ENCODE measurements around the gene GPC6.

Gene GPC6

DNA sequence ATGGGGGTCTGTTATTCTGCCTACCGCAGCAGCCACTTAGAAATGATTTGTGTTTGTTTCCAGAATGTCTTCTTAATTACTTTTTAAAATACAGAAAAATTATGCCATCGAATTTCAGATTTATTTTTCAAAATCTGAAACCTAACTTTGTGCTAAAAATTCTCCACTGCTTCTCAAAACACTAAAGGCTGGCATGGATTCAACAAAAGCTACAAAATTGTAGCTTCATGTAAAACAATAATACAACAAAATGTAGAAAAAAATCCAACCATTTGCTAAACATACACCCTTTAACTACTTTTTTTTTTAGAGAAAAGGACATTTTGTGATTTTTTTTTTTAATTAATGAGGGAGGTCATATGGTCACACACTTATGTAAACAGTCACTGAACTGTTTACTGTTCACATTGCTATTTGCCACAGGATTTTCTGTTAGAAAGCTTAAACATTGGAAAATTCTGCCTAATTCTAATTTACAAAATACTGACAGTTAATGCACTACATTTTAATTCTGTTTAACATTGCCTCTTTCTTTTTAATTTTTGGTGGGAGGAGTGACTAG is 646.3 kb downstream of the GPC6 start:
- FAIRE-seq, result no peak

DNA sequence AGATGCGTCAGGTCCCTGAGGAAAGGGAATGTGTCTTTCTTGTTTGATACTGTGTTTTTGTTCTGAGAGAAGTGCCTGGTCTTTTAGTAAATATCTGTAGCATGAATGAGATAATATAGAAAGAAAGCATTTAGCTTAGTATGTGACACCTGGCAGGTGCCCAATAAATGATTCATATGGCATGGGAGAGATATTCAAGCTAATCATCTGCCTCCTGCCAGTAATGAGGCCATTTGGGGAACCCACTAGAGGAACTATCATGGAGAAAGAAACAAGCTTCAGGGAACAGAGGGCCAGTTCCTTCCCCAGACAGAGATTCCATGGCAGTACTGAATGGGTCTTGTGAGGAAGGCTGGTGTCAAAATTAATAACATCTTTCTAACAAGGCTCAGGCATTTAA is 648.9 kb downstream of the GPC6 start:
- no peak for FAIRE-seq

DNA sequence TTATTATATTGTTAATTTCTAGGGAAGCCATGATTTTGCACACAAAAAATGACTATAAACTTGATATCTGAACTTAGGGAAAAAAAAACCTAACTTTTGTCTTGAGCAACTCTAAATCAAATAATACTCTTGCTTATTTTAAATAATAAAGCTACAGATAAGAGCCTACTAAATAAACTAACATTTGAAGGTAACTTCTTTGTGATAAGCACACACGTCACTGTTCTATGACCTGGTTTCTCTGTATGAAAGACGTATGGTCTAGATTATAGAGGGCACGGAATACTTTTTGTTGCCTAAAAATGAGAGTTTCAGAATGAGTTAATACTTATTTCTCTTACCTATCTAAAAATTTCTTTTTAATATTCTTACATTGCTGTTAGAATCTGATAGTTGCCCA is 649.6 kb downstream of the GPC6 start:
- FAIRE-seq, result no peak

DNA sequence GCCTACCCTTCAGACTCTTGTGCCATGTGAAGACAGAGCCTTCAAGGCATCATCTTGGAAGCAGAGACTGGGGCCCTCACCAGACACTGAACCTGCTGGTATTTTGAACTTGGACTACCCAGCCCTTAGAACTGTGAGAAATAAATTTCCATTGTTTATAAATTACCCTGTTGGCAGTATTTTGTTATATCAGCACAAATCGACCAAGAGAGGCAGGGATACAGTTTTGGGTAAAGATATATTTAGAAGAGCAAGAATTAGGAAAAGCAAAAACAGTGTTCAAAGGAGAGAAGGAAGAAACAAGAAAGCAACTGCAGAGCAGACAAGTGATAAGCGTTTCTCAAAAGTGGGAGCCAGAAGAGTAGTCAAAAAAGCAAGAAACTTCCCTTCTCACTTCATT is 652.1 kb downstream of the GPC6 start:
- no peak for FAIRE-seq

DNA sequence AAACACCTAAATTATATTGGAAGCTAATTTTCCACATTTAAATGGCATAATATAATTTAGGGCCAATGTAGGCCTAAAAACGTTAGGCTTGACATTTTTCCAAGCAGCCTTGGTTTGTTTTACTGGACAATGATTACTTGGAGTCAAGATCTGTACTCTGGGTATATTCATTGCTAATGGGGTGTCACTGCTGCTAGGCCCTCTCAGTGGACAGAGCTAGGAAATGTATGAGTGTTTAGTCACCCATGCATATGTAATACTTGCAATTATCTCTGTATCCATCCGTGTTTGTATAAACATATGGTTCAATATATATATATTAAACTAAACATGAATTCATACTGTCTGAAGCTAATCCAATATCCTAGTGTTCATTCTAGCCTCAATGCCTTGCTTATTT is 654.8 kb downstream of the GPC6 start:
- FAIRE-seq, result no peak

DNA sequence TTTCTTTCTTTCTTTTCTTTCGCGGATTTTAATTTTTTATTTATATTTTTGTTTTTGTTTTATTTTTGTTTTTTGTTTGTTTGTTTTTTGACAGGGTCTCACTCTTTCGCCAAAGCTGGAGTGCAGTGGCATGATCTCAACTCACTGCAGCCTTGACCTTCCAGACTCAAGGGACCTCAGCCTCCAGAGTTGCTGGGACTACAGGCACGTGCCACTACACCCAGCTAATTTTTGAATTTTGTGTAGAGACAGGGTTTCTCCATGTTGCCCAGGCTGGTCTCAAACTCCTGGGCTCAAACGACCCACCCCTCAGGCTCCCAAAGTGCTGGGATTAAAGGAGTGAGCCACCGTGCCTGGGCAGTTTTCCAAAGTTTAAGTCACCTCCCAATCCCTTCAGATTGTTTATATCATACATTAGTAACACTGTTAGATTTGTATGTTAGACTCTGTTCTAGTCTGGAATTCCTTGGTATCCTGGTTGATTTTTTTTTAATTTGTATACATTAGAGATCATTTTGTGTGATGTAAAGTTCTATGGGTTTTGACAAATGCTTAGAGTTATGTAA is 655.6 kb downstream of the GPC6 start:
- FAIRE-seq, result no peak

DNA sequence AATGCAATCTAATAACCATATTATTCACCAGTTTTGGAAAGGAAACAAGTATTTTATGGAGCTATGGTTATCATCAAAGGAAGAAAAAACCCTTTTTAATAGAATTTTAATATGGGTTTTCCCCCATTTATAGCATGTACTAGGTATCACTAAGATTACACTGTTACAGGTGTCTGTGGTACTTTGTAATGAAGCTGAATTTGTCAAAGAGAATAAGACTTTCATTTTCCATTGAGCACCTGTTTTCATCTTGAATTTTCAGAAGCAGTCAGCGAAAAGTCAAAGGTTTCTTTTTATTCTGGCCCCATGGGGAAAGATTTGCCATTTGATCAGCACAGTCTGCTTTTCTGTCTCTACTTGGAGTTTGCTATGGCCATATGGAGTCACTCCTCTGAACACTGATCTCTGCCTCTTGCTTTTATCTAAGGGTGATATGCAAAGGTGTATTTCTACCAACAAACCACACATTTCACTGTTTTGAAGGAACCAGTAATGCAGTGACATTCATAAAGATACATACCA is 662.9 kb downstream of the GPC6 start:
- FAIRE-seq, result no peak

DNA sequence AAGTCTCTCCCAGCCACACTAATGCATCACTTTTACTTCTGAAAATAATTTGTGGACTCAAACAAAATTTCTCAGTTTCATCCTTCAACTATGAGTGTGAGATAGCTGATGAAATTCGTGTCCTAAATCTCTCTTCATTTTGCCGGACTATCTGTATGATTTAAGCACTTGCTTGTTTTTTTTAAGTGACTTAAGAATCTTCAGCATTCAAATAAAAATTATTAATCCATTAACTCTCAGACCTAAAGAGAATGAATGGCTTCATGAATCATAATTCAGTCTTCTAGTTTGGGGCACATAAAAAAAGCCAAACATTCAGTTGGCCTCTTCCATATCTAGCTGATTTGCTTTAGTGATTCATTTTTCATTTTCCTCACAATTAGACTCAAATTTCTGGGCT is 673.4 kb downstream of the GPC6 start:
- FAIRE-seq, result no peak

DNA sequence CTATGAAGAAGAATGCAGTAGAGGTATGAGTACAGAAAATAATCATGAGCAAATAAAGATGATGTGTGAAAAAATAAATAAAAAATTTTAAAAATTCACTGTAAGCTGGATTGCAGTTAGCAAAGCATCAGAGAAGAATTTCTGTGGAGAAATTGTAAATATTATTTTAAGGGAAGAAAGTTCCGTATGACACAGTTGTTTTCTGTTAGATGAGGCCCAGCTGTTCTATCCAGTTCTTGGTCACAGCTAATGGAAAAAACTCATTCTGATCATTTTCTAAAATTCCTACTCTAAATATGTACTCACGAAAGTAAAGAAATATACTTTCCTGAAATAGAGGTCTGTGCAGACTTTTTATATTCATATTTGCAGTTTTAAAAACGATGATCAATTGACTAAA is 674.1 kb downstream of the GPC6 start:
- FAIRE-seq, result no peak

DNA sequence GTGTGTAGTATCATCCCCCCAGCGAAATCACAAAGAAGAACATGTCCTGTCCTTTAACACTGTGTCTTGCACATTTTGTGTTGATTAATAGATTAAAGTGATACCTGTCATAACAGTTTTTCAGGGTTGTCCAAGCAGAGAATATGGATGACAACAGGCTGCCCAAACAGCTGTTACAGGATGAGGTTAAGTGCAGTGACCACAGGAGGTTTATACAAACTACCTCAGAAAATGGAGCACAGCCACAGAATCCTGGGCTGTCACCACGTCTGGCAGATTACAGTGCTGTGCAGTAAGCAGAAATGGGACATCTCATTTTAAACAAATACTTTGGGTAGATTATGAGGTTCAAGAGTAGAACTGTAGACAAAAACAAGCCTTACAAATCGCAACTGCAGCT is 677.3 kb downstream of the GPC6 start:
- no peak for FAIRE-seq

DNA sequence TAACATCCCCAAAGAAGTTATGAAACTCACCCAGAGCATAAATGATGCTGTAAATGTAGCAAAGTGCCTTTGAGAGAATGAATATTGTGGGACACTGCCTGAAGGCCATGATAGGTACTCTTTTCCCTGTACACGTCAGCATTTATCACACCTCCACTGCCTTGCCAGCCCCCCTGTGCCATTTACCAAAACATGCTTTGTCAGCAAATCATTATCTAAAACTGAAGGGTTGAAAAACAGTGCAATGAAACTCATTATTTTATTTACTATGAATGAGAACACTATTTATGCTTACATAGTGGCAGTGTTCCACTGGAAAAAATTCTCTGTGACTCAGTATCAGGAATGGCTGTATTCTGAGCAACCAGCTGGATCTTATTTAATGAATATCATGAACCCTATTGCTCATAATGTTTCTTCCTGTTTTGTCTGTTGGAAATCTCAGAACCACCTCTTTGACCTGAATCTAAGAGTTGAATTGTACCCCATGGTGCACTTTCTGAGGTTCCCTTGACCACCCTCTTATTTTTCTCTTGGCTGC is 688.7 kb downstream of the GPC6 start:
- FAIRE-seq, result no peak

DNA sequence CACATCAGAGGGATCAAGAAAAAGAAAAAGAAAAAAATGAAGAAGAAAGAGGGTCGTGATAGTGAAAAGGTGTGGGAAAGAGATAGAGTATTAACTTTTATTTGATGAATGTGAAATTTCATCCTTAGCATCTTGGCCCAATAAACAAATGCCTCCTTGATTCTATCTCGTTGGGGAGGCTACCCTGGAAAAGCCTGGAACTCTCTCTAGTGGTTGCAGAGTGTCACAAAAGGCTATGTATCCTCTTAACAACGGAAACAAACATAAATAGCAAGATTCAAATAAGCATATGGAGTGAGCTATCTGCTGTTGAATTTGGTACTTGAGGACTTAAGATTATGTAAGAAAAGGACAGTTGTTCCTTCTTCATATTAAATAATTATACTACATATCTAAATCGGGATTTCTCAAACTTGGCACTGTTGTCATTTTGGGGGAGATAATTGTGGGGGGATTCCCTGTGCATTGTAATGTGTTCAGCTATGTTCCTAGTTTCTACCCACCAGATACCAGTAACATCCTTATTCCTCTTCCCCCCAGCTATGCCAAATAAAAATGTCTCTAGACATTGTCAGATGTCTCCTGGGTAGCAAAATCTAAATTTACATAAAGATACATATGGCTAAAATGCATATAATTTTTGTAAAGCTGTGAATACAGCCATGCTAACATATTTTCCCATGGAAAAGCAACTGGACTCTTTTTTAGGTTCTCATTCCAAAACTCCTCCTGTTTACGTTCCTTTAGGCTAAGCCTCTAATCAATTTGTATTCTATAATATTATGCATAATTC is 695.7 kb downstream of the GPC6 start:
- no peak for FAIRE-seq

DNA sequence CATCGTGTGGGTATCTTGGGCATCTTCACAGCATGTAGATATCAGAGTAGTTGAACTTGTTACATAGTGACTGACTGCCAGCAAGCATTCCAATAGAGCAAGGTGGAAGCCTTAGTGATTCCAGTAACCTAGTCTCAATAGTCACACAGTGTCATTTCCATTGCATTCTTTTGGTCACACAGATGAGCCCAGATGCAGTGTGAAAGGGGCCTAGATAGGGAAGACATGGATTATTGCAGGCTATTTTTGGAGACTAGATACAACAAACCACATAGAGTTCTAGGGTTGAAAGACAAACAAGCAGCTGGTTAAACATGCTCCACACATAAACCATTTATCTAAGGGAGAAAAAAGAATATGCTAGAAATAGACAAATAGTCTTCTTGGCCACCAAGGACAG is 699.4 kb downstream of the GPC6 start:
- FAIRE-seq, result no peak

DNA sequence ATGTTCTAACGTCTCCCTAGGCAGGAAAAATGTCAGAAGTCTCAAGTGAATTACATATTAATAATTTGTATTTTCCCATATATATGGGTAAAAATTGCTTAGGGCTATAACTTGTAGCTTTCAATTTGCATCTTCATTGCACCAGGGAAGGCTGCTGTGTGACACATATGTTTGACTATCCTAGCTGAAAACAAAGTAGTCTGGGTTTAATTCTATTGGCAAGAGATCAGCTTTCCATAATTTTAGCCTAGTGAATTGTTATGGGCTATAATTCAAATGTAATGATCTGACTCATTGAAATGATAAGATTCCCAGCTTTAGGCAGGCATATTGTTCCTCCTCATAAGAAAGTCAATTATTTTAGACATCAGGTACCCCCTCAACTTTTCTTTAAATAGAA is 699.8 kb downstream of the GPC6 start:
- FAIRE-seq, result no peak

DNA sequence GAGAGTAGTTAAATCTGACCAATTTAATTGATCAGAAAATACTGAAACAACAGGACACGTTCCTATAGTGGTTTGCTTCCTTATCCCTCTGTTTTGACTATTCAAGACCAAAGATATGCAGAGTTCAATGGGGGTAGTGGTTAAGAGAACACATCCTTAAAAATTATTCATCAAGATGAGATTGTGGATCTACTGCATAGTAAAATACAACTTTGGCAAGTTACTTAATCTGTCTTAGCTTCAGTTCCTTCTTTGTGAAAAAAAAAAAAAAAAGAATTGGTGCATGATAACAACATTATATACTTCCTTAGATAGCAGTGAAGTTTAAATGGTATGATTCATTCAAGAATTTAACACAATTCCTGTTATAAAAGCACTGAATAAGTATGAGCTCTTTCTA is 700.8 kb downstream of the GPC6 start:
- FAIRE-seq, result no peak

DNA sequence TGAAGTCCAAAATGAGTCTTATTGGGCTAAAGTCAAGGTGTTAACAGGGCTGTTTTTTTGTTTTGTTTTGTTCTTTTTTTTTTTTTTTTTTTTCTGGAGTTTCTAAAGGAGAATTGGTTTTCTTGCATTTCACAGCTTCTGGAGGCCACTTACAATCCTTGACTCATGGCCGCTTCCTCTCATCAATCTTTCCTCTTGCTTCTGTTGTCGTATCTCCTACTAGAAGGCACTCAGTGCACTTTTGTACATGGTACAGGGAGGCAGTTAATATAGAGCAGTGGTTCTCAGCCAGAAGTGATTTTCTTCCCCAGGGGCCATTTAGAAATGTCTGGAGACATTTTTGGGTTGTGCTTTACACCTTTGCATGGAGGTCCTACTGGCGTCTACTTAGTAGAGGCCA is 706.3 kb downstream of the GPC6 start:
- no peak for FAIRE-seq

DNA sequence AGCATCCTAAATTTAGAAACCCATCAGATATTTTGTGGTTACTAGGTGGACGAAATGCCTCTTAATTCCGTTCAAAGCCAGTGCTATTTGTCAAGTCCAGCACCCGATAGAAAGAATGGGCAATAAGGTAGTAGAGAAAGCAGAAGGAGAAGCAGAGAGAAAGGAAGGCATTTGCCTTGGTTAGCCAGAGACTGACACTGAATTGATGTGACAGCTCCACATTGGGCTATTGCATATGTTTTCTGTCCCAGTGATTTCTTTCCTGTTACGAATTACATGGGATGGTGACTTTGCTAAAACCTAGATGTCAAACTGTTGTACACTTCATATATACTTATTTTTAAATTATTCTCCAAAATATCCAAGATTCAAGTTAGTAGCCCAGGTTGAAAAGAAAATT is 710.3 kb downstream of the GPC6 start:
- no peak for FAIRE-seq

DNA sequence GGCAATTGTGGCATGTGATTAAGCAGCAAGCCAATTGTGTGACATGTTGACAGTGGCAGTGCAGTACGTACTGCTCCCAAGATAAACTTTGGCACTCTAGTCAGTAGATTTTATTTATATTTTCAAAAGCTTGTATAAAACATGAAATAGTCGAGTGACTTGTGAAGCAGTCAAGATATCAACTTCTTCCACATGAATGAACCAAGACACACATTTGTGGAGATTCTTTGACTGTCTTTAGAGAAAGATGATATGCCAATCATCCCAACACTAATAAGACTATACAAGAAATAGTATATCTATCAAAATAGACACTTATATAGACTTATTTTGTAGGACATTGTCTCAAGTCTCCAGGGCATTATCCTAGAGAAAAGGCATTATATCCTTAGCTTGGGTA is 714.8 kb downstream of the GPC6 start:
- no peak for FAIRE-seq

DNA sequence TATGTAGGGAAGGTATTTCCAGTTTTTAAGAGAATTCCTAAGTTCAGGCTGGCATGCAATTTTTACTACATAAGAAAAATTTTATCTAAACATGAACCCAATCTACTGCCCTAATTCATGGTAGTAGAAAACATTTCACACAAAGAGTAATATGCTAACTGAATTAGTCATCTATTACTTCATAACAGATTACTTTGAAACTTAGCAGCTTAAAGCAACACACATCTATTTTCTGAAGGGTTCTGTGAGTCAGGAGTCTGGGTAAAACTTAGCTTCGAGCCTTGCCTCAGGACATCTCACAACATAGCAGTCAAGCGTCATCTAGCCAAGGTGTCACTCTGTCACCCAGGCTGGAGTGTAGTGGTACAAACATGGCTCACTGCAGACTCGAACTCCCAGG is 715.4 kb downstream of the GPC6 start:
- no peak for FAIRE-seq

DNA sequence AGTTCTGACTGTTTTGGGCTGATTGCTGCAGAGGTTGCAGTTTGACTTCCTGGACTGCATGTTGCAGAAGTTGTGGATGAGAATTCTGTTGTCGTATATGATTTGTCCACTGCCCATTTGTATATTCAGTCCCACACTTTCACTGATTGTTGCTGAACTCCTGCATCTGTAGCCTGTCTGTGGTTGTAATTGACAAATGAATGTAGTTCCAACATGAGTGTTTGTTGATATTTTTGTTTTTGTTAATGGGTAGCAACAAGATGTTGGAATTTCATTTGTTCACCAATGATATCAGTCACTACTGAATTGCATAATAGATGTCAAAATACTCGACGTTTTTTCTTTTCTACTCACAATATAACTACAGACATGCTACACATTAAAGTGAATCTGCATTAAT is 719.0 kb downstream of the GPC6 start:
- no peak for FAIRE-seq

DNA sequence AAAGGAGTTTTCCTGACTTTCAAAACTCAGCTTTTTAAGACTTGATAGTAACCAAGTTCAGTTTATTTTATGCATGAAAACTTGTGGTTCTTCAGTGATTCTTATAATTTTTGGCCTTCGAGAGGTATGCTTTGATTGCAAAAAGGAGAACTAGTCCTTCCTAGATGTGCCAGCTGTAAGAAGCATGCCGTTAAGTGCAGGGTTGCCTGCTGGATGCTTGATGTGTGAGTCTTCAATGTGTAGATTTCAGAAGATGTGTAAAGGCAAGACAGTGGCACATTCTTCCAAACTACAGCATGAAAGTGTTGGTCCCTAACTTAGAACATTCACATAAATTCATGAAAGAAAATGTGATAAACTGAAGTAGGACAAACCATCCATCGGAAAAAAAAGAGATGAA is 720.4 kb downstream of the GPC6 start:
- no peak for FAIRE-seq

DNA sequence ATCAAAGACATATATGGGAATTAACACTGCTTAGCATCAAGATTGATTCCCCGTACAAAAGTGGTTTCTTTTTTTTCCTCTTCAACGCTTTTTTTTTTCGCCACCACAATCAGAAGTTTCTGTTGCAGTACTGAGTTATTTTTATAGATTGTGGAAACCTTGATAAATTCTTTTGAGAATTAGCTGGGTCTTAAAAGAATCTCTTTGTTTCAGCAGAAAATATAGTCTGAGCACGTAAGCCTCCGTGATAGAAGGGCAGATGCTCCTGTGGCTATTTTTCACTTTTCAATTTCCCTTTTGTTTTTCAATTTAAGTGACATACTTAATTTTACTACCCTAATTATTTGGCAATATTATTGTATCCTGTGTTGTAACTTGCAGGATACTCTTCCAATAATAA is 721.0 kb downstream of the GPC6 start:
- FAIRE-seq, result no peak

DNA sequence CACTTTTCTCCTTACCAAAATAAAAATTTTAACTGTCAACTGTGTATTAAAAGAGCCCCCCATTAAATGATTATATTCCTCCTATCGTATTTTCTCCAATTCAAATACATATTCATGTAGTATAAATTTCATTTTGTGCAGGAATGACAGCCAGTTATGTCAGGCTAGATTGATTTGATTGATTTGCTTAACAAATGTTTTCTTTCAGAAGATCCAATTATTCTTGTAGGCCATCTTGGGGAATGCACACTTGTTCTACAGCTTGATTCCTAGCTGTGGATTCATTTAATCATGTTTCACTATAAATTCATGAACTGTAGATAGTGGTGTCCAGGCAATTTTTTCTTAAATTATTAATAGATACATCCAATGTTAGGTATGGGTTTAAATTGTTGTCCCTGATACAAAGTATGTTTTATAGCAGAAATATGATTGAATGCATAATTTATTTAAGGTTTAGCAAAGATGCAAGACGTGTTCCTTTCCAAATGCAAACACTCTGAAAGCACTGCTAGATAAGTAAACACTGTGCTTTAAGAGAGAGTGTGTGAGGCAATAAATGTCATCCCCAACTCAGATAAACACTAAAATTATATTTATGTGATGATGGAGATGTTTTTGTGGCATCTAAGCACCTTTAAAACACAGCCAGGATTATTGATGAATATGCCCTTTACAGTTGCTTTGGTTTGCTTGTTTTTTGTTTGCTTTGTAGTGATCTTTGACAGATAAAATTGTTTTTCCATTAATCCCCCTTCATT is 721.7 kb downstream of the GPC6 start:
- no peak for FAIRE-seq

DNA sequence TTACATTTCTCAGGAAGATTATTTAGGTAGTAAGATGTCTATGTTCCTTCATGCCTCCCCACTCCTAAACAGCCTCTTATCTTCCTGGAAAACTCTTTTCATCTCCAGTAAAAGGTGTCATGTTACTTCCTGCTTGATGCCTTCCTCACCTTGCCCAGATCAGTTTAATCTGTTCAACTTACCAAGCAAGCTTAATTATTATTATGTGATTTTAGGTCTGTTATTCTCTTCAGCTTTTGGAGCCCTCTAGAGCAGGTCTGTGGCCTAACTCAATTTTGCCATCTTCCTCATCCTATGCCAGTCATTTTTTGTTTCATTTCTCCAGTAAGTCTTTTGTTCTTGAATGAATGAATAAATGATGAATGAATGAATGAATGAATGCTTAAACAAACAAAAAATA is 724.5 kb downstream of the GPC6 start:
- FAIRE-seq, result no peak
